Panc1 (cell line): ENCODE results near the gene ARL1.

Experiments used
- POLR2AphosphoS5 ChIP-seq: IDR thresholded peaks from 2 replicates; pipeline ENCODE4 v1.6.1; 2012; ENCODE audit warnings: mild to moderate bottlenecking, low read depth, low read length, moderate library complexity
- SIN3A ChIP-seq: IDR thresholded peaks from 2 replicates; pipeline ENCODE4 v1.6.1; 2012; ENCODE audit warnings: low read depth, mild to moderate bottlenecking, low read length, moderate library complexity, borderline replicate concordance; ENCODE audit not compliant: insufficient read depth
- TCF7L2 ChIP-seq: IDR thresholded peaks from 2 replicates; pipeline ENCODE4 v1.6.1; 2011; ENCODE audit warnings: mild to moderate bottlenecking, low read depth, low read length, inconsistent platforms
- TF ChIP-seq, protein P1 (sequence below): fragments of 450-650 bp; IDR thresholded peaks from 2 replicates; pipeline ENCODE4 v1.5.1; 2017; ENCODE audit warnings: mild to moderate bottlenecking
- TF ChIP-seq, protein P2 (sequence below), 2 experiments: IDR thresholded peaks; 2 replicates each; pipeline ENCODE4 v1.6.1; 2011 to 2012; ENCODE audit warnings: low read depth in 2 of 2, control low read depth in 1 of 2, low read length in 1 of 2, mild to moderate bottlenecking in 1 of 2, moderate library complexity in 1 of 2; ENCODE audit not compliant: insufficient read depth in 1 of 2

- TF ChIP-seq, protein P1, sequence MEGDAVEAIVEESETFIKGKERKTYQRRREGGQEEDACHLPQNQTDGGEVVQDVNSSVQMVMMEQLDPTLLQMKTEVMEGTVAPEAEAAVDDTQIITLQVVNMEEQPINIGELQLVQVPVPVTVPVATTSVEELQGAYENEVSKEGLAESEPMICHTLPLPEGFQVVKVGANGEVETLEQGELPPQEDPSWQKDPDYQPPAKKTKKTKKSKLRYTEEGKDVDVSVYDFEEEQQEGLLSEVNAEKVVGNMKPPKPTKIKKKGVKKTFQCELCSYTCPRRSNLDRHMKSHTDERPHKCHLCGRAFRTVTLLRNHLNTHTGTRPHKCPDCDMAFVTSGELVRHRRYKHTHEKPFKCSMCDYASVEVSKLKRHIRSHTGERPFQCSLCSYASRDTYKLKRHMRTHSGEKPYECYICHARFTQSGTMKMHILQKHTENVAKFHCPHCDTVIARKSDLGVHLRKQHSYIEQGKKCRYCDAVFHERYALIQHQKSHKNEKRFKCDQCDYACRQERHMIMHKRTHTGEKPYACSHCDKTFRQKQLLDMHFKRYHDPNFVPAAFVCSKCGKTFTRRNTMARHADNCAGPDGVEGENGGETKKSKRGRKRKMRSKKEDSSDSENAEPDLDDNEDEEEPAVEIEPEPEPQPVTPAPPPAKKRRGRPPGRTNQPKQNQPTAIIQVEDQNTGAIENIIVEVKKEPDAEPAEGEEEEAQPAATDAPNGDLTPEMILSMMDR, result no peak
- TF ChIP-seq SIN3A, result no peak
- TF ChIP-seq POLR2AphosphoS5, result no peak
- no peak for TF ChIP-seq TCF7L2
- TF ChIP-seq, protein P2, sequence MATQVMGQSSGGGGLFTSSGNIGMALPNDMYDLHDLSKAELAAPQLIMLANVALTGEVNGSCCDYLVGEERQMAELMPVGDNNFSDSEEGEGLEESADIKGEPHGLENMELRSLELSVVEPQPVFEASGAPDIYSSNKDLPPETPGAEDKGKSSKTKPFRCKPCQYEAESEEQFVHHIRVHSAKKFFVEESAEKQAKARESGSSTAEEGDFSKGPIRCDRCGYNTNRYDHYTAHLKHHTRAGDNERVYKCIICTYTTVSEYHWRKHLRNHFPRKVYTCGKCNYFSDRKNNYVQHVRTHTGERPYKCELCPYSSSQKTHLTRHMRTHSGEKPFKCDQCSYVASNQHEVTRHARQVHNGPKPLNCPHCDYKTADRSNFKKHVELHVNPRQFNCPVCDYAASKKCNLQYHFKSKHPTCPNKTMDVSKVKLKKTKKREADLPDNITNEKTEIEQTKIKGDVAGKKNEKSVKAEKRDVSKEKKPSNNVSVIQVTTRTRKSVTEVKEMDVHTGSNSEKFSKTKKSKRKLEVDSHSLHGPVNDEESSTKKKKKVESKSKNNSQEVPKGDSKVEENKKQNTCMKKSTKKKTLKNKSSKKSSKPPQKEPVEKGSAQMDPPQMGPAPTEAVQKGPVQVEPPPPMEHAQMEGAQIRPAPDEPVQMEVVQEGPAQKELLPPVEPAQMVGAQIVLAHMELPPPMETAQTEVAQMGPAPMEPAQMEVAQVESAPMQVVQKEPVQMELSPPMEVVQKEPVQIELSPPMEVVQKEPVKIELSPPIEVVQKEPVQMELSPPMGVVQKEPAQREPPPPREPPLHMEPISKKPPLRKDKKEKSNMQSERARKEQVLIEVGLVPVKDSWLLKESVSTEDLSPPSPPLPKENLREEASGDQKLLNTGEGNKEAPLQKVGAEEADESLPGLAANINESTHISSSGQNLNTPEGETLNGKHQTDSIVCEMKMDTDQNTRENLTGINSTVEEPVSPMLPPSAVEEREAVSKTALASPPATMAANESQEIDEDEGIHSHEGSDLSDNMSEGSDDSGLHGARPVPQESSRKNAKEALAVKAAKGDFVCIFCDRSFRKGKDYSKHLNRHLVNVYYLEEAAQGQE (IDR thresholded peaks at IDR 0.05; ENCODE audit: insufficient read depth in 1 of 2, low read depth in 2 of 2, low read length in 1 of 2), result no peak
Observed at GRCh38 chr12:101415228-101415627, 7.7 kb upstream of the ARL1 start.
